Tibial artery (tissue), 4 donors: ENCODE measurements around the gene TUSC2.

Experiments used
- DNase-seq, 2 donors: peaks; one replicate each; pipeline ENCODE4 v3.0.0-alpha.2; 2019
- H3K27ac ChIP-seq, 2 donors: fragments of 200-600 bp; sonication (generic) in 1 of 2; 1 replicate in 1 of 2; 2 replicates in 1 of 2; pipeline ENCODE4 v1.5.1; 2018 to 2019; ENCODE audit warnings: mild to moderate bottlenecking in 1 of 2
- H3K27me3 ChIP-seq, 2 donors: fragments of 200-600 bp; sonication (generic) in 1 of 2; one replicate each; pipeline versions ENCODE4 v1.5.1 to v1.6.0; 2016 to 2019
- H3K36me3 ChIP-seq, 3 donors: fragments of 200-600 bp; sonication (generic) in 2 of 3; one replicate each; pipeline ENCODE4 v1.5.1; 2016 to 2019; ENCODE audit warnings: mild to moderate bottlenecking in 2 of 3
- H3K4me1 ChIP-seq, 4 donors: fragments of 200-600 bp; sonication (generic) in 2 of 4; 1 replicate in 3 of 4; 2 replicates in 1 of 4; pipeline ENCODE4 v1.5.1; 2016 to 2019
- H3K4me3 ChIP-seq, 2 donors: fragments of 200-600 bp; sonication (generic) in 1 of 2; 1 replicate in 1 of 2; 2 replicates in 1 of 2; pipeline ENCODE4 v1.5.1; 2018 to 2019; ENCODE audit warnings: mild to moderate bottlenecking in 2 of 2
- H3K9me3 ChIP-seq, 3 donors: fragments of 200-600 bp; sonication (generic) in 1 of 3; one replicate each; pipeline ENCODE4 v1.5.1; 2016 to 2019
- intact Hi-C: fragments of 100-400 bp; cut with DNase I; formaldehyde crosslinking; loops from one replicate; pipeline ENCODE4 v1.15.0; 2023; ENCODE audit warnings: low total_unique reads
- TF ChIP-seq, protein P1 (sequence below), 2 experiments: fragments of 200-600 bp in 1 of 2; fragments of 450-650 bp in 1 of 2; IDR thresholded peaks; one replicate each; pipeline ENCODE4 v1.5.1; 2017 to 2019; ENCODE audit warnings: antibody characterized with exemption in 2 of 2, mild to moderate bottlenecking in 1 of 2, moderate library complexity in 1 of 2

Gene TUSC2

DNA sequence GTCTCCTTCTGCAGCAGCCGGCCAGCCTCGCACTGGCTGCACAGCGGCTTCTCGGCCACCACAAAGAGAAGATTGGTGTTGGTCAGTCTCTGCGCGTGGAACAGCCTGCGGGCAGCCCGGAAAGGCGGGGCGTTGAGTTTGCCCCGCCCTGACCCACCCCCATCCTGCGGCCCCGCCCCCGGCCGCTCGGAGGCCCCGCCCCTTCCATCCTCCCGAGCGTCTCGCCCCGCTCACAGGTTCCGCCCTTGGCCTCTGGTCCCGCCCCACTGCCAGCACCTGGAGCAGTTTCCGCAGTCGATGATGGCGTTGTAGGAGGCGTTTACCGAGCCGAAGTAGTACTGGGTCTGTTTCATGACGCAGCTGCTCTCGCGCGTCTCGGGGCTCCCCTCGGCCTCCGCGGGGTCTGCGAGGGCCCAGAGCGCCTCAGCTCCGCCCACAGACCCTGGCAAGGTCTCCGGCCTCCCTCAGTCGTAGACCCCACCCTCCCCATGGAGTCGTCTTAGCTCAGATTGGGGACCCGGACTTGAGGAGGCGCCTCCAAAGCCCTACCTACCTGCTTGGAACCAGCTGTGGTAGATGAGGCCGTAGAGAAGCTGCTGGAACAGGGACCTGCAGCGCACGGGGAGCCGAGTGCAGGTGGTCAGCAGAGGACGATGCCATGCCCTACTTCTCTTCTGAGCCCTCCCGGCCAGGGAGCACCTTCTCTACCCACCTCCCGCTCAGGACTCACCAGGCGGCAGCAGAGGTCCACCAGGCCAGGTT lies 37.2 kb upstream of the TUSC2 start:
- TF ChIP-seq, protein P1, sequence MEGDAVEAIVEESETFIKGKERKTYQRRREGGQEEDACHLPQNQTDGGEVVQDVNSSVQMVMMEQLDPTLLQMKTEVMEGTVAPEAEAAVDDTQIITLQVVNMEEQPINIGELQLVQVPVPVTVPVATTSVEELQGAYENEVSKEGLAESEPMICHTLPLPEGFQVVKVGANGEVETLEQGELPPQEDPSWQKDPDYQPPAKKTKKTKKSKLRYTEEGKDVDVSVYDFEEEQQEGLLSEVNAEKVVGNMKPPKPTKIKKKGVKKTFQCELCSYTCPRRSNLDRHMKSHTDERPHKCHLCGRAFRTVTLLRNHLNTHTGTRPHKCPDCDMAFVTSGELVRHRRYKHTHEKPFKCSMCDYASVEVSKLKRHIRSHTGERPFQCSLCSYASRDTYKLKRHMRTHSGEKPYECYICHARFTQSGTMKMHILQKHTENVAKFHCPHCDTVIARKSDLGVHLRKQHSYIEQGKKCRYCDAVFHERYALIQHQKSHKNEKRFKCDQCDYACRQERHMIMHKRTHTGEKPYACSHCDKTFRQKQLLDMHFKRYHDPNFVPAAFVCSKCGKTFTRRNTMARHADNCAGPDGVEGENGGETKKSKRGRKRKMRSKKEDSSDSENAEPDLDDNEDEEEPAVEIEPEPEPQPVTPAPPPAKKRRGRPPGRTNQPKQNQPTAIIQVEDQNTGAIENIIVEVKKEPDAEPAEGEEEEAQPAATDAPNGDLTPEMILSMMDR (IDR thresholded peaks at IDR 0.05), result no peak
- H3K27ac ChIP-seq, result peak overlapping the region; percentile 42 to 70
- no peaks in the 10 kb centered on the region for H3K36me3 ChIP-seq
- peak; percentile 71 to 89 for DNase-seq
- H3K9me3 ChIP-seq, result no peaks in the 10 kb centered on the region
- peak overlapping the region; percentile 60 to 70 for H3K4me3 ChIP-seq
- peaks cover 3 to 28% (median 9%) of the 10 kb centered on the region in 4 donors for H3K4me1 ChIP-seq
- H3K27me3 ChIP-seq, result peaks cover 0 to 11% of the 10 kb centered on the region in 2 donors
- intact Hi-C loops, result no loop called here

DNA sequence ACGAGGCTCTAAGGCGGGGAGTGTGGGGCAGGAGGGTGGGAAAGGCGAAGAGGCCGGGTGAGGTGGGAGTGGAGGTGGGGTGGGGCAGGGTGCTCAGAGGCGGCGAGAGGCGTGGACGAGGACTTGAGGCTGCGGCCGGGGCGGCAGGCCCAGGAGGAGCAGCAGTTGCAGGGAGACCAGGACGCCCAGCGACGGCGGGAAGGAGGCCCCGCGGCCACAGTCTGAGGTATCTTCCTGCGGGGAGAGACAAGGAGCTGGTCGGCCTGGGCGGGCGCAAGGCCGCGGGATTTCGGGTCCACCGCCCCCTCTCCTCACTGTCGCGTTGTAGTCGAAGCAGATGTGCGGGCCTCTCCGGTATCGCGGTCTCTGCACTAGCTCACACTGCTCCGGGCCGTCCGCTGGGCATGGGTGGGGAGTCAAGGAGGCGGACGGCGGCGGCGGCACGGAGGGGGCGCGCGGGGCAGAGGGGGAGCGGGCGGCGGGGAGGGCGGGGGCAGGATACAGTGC lies 36.6 kb upstream of the TUSC2 start:
- intact Hi-C loops, result no loop called here
- no peak for DNase-seq
- no peaks in the 10 kb centered on the region for H3K36me3 ChIP-seq
- no peaks in the 10 kb centered on the region for H3K9me3 ChIP-seq
- peak overlapping the region; percentile 60 to 70 for H3K4me3 ChIP-seq
- H3K27ac ChIP-seq, result peak overlapping the region; percentile 42 to 70
- peaks cover 0 to 6% of the 10 kb centered on the region in 2 donors for H3K27me3 ChIP-seq
- H3K4me1 ChIP-seq, result peaks cover 3 to 28% (median 11%) of the 10 kb centered on the region in 4 donors
- TF ChIP-seq, protein P1 (IDR thresholded peaks at IDR 0.05), result no peak

DNA sequence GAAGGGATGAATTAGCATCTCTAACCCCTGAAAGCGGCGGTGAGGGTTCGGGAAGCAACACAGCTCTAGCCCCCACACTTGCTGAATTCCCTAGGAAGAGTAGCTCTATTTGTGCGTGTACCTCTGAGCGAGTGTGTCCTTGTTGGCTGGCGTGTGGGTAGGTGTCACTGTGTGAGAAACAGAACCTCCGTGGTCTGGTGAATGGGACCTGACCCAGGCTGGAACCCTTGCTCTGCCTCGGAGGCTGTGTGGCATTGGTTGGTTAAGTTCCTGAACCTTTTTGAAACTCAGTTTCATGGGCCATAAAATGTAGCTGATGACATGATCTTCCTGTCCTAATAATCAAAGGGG lies 31.7 kb upstream of the TUSC2 start:
- Histone ChIP-seq H3K27ac (peak overlapping the region; percentile 23 to 86), H3K4me1 (peaks cover 0 to 49% (median 44%) of the 10 kb centered on the region in 4 donors), H3K27me3 (no peaks in the 10 kb centered on the region), H3K4me3 (peak overlapping the region; percentile 68 to 87), H3K36me3 (peaks cover 6 to 22% (median 17%) of the 10 kb centered on the region in 3 donors), H3K9me3 (no peaks in the 10 kb centered on the region)
- TF ChIP-seq, protein P1 (IDR thresholded peaks at IDR 0.05), result no peak
- intact Hi-C loops, result no loop called here
- DNase-seq, result no peak

DNA sequence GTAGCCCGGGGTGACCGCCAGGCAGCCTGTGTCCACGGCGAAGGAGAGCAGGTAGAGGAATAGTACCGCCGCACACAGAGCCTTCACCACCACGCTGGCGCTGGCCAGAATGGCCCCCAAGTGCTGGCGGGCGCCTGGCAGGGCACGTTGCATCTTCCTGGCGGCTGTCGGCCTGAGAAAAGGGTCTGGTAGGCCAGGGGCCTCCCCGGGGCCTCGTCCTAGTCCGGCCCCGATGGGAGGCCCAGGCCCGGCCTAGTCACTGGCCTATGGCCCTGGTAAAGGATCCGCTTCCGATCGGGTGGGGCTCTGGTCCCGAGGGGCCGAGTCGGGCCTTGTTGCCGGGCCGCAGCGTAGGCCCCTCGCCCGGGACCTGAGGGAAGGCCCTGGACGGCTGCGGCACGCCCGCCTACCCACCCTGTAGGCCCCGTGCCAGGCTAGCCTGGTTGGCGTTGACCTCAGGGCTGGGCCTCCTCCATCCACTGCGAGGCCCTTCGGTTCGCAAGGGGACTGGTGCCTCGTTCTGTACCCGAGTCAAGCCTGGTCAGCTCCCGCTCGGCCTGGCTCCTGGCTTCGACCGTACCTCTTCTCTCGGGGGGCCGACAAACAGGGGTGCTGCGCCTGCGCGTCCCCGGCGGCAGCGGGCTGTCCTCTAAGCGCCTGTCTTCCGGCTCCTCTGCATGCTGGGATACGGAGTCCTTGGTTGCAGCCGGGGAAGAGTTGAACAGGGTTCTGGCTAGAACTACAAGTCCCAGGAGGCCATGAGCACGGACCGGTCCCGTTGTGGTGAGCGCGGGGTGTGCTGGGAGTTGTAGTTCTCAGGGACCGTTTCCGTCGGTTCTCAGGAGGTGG lies 31.1 kb upstream of the TUSC2 start, which contains the start of gene TMEM115:
Gene TMEM115, minus strand, starts transcription at position 611 of the 849 bp plus-strand sequence. Its CDS starts 458 bp downstream, at position 153.
- no peaks in the 10 kb centered on the region for H3K9me3 ChIP-seq
- peak within 1 kb of the TSS; percentile 86 to 97 for H3K27ac ChIP-seq
- TF ChIP-seq, protein P1 (IDR thresholded peaks at IDR 0.05), result no peak
- intact Hi-C loops, result no loop called here
- DNase-seq, result peak; percentile 99
- peaks cover 0 to 43% (median 38%) of the 10 kb centered on the region in 4 donors for H3K4me1 ChIP-seq
- no peaks in the 10 kb centered on the region for H3K27me3 ChIP-seq
- H3K36me3 ChIP-seq, result peaks cover 12 to 28% (median 23%) of the 10 kb centered on the region in 3 donors
- H3K4me3 ChIP-seq, result peak within 1 kb of the TSS; percentile 68 to 87

DNA sequence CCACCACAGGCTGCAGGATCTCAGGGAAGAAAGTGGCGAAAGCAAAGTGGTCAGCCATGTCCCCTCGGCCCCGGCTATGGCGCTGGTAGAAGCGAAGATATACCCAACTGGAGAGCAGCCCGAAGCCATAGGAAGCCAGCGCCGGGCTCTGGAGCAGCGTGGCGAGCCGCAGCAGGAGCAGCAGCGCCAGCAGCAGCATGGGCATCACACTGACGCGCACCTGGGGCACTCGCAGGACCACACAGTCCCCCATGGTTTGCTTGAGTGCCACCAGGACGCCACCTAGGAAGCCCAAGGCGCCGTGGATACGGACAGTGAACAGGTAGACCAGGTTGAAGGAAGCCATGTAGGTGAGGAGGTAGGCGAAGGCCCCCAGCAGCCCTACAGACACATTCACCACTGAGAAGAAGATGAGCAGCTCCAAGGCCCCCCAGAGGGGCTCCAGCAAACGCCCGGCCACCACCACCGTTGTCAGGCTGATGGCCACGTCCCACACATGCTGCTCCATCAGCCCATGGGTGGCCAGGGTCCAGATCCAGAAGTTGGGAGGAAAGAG lies 30.4 kb upstream of the TUSC2 start:
- peaks cover 0 to 41% (median 37%) of the 10 kb centered on the region in 4 donors for H3K4me1 ChIP-seq
- peak overlapping the region; percentile 86 to 97 for H3K27ac ChIP-seq
- intact Hi-C loops, result no loop called here
- peaks cover 15 to 35% (median 30%) of the 10 kb centered on the region in 3 donors for H3K36me3 ChIP-seq
- no peaks in the 10 kb centered on the region for H3K9me3 ChIP-seq
- DNase-seq, result no peak
- H3K27me3 ChIP-seq, result no peaks in the 10 kb centered on the region
- TF ChIP-seq, protein P1 (IDR thresholded peaks at IDR 0.05), result no peak
- H3K4me3 ChIP-seq, result peak overlapping the region; percentile 68 to 87
